AG04450 (cell line): ENCODE data around the gene TM9SF1. TPM values are rescaled to one million over a fixed set of nuclear protein-coding genes. Genes with fewer than 3 reads are reported as not detected.

Experiments used
- CTCF ChIA-PET: fragments of 300-600, 350-600 bp; formaldehyde crosslinking; extraction: SDS; loops from one replicate; lab custom pipeline; 2022; ENCODE audit warnings: antibody characterized with exemption, inconsistent platforms; lab: Charles Lee
- POLR2A ChIA-PET: fragments of 350-600 bp; formaldehyde crosslinking; extraction: SDS; loops from one replicate; lab custom pipeline; 2021; ENCODE audit warnings: antibody characterized with exemption, inconsistent platforms; lab: Yijun Ruan, JAX
- DNase-seq: peaks from one replicate; pipeline ENCODE4 v3.0.0-alpha.2; 2011; ENCODE audit warnings: low read depth, low spot score
- H3K27ac ChIP-seq: one replicate; pipeline ENCODE4 v1.5.1; 2012; ENCODE audit warnings: low read depth, low read length, control low read depth
- H3K27me3 ChIP-seq: one replicate; pipeline ENCODE4 v1.6.0; 2012; ENCODE audit warnings: low read length; ENCODE audit not compliant: control insufficient read depth, insufficient read depth
- H3K4me3 ChIP-seq: 2 replicates; pipeline ENCODE4 v1.5.1; 2011; ENCODE audit warnings: mild to moderate bottlenecking, low read depth, low read length, control low read depth
- H3K9me3 ChIP-seq: 2 replicates; pipeline ENCODE4 v1.5.1; 2012; ENCODE audit warnings: low read length; ENCODE audit not compliant: control insufficient read depth, insufficient read depth
- CTCF ChIP-seq: IDR thresholded peaks from 2 replicates; pipeline ENCODE4 v1.5.1; 2011; ENCODE audit warnings: low read depth, low read length, control low read depth, inconsistent platforms
- polyA plus RNA-seq: library from polyadenylated mRNA; depleted of rRNA; stranded (reverse); fragments of >200 nt; gene quantifications from 2 replicates; pipeline ENCODE4 v1.2.3, GENCODE V29; 2011

Gene TM9SF1
- polyA plus RNA-seq, 1 experiment, result 44.9 TPM

GRCh38 chr14:24150567-24150966 lies 44.7 kb downstream of the TM9SF1 start:
- H3K9me3 ChIP-seq, result peaks cover 3% of the 10 kb centered on the region; the same call in 1 of the 2 replicates
- ChIA-PET POLR2A (no interaction called here), CTCF (interaction anchor here (3.3 kb wide), 1 partner anchor 11 kb away, joined by 27 read pairs; the partner anchor contains the start of gene IRF9)
- DNase-seq, result no peak
- no peak overlapping the region for H3K27ac ChIP-seq
- no peak for TF ChIP-seq CTCF
- no peaks in the 10 kb centered on the region for H3K27me3 ChIP-seq
- H3K4me3 ChIP-seq, result no peak overlapping the region

GRCh38 chr14:24150061-24150460 lies 45.2 kb downstream of the TM9SF1 start:
- CTCF ChIA-PET, result interaction anchor here (3.3 kb wide), 1 partner anchor 11 kb away, joined by 27 read pairs; the partner anchor contains the start of gene IRF9
- peaks cover 3% of the 10 kb centered on the region; the same call in 1 of the 2 replicates for H3K9me3 ChIP-seq
- H3K27ac ChIP-seq, result no peak overlapping the region
- TF ChIP-seq CTCF, result no peak
- no peak for DNase-seq
- no peaks in the 10 kb centered on the region for H3K27me3 ChIP-seq
- no peak overlapping the region for H3K4me3 ChIP-seq
- POLR2A ChIA-PET, result interaction anchor here (0.6 kb wide), 1 partner anchor 11 kb away, joined by 3 read pairs; the partner anchor contains the start of gene IRF9

- no peak for TF ChIP-seq CTCF
Observed at GRCh38 chr14:24149302-24149969, 45.8 kb downstream of the TM9SF1 start.

GRCh38 chr14:24147761-24148428 lies 47.3 kb downstream of the TM9SF1 start:
- POLR2A ChIA-PET, result interaction anchor here (1.5 kb wide), 2 partner anchors 10 to 13 kb away, joined by 7 to 12 read pairs; partner anchors contain the start of gene IRF9
- peaks cover 3% of the 10 kb centered on the region; the same call in 1 of the 2 replicates for H3K9me3 ChIP-seq
- no peak for TF ChIP-seq CTCF
- H3K27me3 ChIP-seq, result no peaks in the 10 kb centered on the region
- H3K4me3 ChIP-seq, result peak overlapping the region; percentile 72
- no peak for DNase-seq
- CTCF ChIA-PET, result interaction anchor here (0.6 to 4.7 kb wide), 4 partner anchors 13 to 149 kb away, joined by 4 to 54 read pairs (median 7); partner anchors contain the start of gene IRF9
- no peak overlapping the region for H3K27ac ChIP-seq

More at GRCh38 chr14:24149302-24149969, 45.8 kb downstream of the TM9SF1 start:
- no peaks in the 10 kb centered on the region for H3K27me3 ChIP-seq
- CTCF ChIA-PET, result interaction anchor here (3.3 to 4.7 kb wide), 2 partner anchors 11 to 12 kb away, joined by 27 to 54 read pairs; partner anchors contain the start of gene IRF9
- H3K27ac ChIP-seq, result no peak overlapping the region
- peaks cover 3% of the 10 kb centered on the region; the same call in 1 of the 2 replicates for H3K9me3 ChIP-seq
- DNase-seq, result no peak
- POLR2A ChIA-PET, result interaction anchor here (0.6 kb wide), 1 partner anchor 12 kb away, joined by 3 read pairs; the partner anchor contains the start of gene IRF9
- H3K4me3 ChIP-seq, result no peak overlapping the region
